OCI-LY7 (cell line): ENCODE data around the gene CD160. TPM values are rescaled to one million over a fixed set of nuclear protein-coding genes. Genes with fewer than 3 reads are reported as not detected.

ENCODE experiments used
- total RNA-seq, 2 experiments: library from RNA; depleted of rRNA in 1 of 2; stranded (reverse); fragments of >200 nt in 1 of 2; shearing (Covaris generic) in 1 of 2; gene quantifications; 2 replicates each; pipeline ENCODE4 v1.2.3, GENCODE V29; 2014 to 2022

Gene CD160
- total RNA-seq, 2 experiments from 2014 or later: not detected

Other genes starting within 250 kb of the CD160 start
- 31.7 and 39.7 TPM in 2 replicates for gene GPR89A, start 111.5 kb upstream of the CD160 start, total RNA-seq (2014; rRNA removed; shearing (Covaris generic))
- 36.4 and 37.0 TPM in 2 replicates for gene GPR89A, start 111.5 kb upstream of the CD160 start, total RNA-seq (2022)
- gene PDZK1, start 12.1 kb upstream of the CD160 start, total RNA-seq (2014; rRNA removed; shearing (Covaris generic)): 0.80 TPM in 1 of 2 replicates, not detected in the other
- 0.23 TPM in 1 of 2 replicates, not detected in the other for gene PDZK1, start 12.1 kb upstream of the CD160 start, total RNA-seq (2022)
- gene RNF115, start 104.6 kb downstream of the CD160 start, total RNA-seq (2014; rRNA removed; shearing (Covaris generic)): 14.7 and 14.8 TPM in 2 replicates
- gene RNF115, start 104.6 kb downstream of the CD160 start, total RNA-seq (2022): 23.9 and 24.0 TPM in 2 replicates
- gene POLR3C, start 104.7 kb downstream of the CD160 start, total RNA-seq (2014; rRNA removed; shearing (Covaris generic)): 48.9 and 57.1 TPM in 2 replicates
- 78.8 and 80.0 TPM in 2 replicates for gene POLR3C, start 104.7 kb downstream of the CD160 start, total RNA-seq (2022)
- gene NUDT17, start 126.1 kb downstream of the CD160 start, total RNA-seq (2014; rRNA removed; shearing (Covaris generic)): 10.8 and 16.9 TPM in 2 replicates
- gene NUDT17, start 126.1 kb downstream of the CD160 start, total RNA-seq (2022): 39.3 and 39.4 TPM in 2 replicates
- 7.8 and 9.4 TPM in 2 replicates for gene PIAS3, start 139.6 kb downstream of the CD160 start, total RNA-seq (2014; rRNA removed; shearing (Covaris generic))
- gene PIAS3, start 139.6 kb downstream of the CD160 start, total RNA-seq (2022): 28.1 and 32.8 TPM in 2 replicates
- gene ANKRD35, start 166.4 kb downstream of the CD160 start, total RNA-seq (2014; rRNA removed; shearing (Covaris generic)): not detected in 2 replicates
- gene ANKRD35, start 166.4 kb downstream of the CD160 start, total RNA-seq (2022): not detected in 2 replicates
- gene ITGA10, start 190.6 kb downstream of the CD160 start, total RNA-seq (2014; rRNA removed; shearing (Covaris generic)): 0.82 and 1.5 TPM in 2 replicates
- gene ITGA10, start 190.6 kb downstream of the CD160 start, total RNA-seq (2022): 0.87 and 1.5 TPM in 2 replicates
- gene PEX11B, start 199.2 kb downstream of the CD160 start, total RNA-seq (2014; rRNA removed; shearing (Covaris generic)): 18.2 and 19.5 TPM in 2 replicates
- 29.8 and 32.9 TPM in 2 replicates for gene PEX11B, start 199.2 kb downstream of the CD160 start, total RNA-seq (2022)
- 135 and 239 TPM in 2 replicates for gene RBM8A, start 208.0 kb downstream of the CD160 start, total RNA-seq (2014; rRNA removed; shearing (Covaris generic))
- 177 and 200 TPM in 2 replicates for gene RBM8A, start 208.0 kb downstream of the CD160 start, total RNA-seq (2022)
- gene LIX1L, start 238.5 kb downstream of the CD160 start, total RNA-seq (2014; rRNA removed; shearing (Covaris generic)): 10.2 and 11.6 TPM in 2 replicates
- gene LIX1L, start 238.5 kb downstream of the CD160 start, total RNA-seq (2022): 26.3 and 31.8 TPM in 2 replicates
- 0.62 and 1.9 TPM in 2 replicates for gene ANKRD34A, start 245.1 kb downstream of the CD160 start, total RNA-seq (2014; rRNA removed; shearing (Covaris generic))
- gene ANKRD34A, start 245.1 kb downstream of the CD160 start, total RNA-seq (2022): 4.5 and 4.8 TPM in 2 replicates
- gene POLR3GL, start 245.2 kb downstream of the CD160 start, total RNA-seq (2014; rRNA removed; shearing (Covaris generic)): 19.8 and 29.8 TPM in 2 replicates
- 27.3 and 30.7 TPM in 2 replicates for gene POLR3GL, start 245.2 kb downstream of the CD160 start, total RNA-seq (2022)